SK-N-MC (cell line): ENCODE measurements around the gene RAI14.
"Not testable (repeated sequence)": the region's sequence is repeated elsewhere in the genome, so short reads cannot be mapped to it uniquely, and the experiment has no call there.

Experiments
- DNase-seq: peaks from one replicate; pipeline ENCODE4 v3.0.0-alpha.2; 2011; ENCODE audit warnings: low read depth, low spot score
- H3K27ac ChIP-seq: fragments of 200-600 bp; sonication (generic); 2 replicates; pipeline ENCODE4 v1.5.1; 2016; ENCODE audit warnings: mixed run types
- H3K36me3 ChIP-seq: fragments of 200-600 bp; sonication (generic); 2 replicates; pipeline ENCODE4 v1.6.1; 2017; ENCODE audit warnings: antibody characterized with exemption, low read length, mixed read lengths; ENCODE audit not compliant: insufficient read depth
- H3K4me3 ChIP-seq: fragments of 200-600 bp; sonication (generic); 2 replicates; pipeline ENCODE4 v1.5.1; 2016
- H3K9ac ChIP-seq: fragments of 200-600 bp; sonication (generic); 2 replicates; pipeline ENCODE4 v1.8.0; 2017; ENCODE audit warnings: mixed run types, mixed read lengths; ENCODE audit not compliant: insufficient read length
- H3K9me3 ChIP-seq: fragments of 200-600 bp; sonication (generic); 2 replicates; pipeline ENCODE4 v1.6.1; 2017; ENCODE audit warnings: low read depth, mild to moderate bottlenecking, antibody characterized with exemption, low read length, moderate library complexity, mixed read lengths
- EZH2 ChIP-seq: fragments of 200-600 bp; sonication (generic); IDR thresholded peaks from one replicate; pipeline ENCODE4 v1.6.1; 2017; ENCODE audit warnings: antibody characterized with exemption
- FOXP2 ChIP-seq: optimal IDR thresholded peaks from 2 replicates; pipeline ENCODE3; 2011; ENCODE audit warnings: mild to moderate bottlenecking, moderate library complexity; ENCODE audit not compliant: insufficient read depth; ENCODE audit errors: extremely low read length, control extremely low read depth
- POLR2AphosphoS5 ChIP-seq: IDR thresholded peaks from 2 replicates; pipeline ENCODE4 v1.6.1; 2012; ENCODE audit warnings: mild to moderate bottlenecking, low read depth, low read length, borderline replicate concordance

Gene RAI14

DNA sequence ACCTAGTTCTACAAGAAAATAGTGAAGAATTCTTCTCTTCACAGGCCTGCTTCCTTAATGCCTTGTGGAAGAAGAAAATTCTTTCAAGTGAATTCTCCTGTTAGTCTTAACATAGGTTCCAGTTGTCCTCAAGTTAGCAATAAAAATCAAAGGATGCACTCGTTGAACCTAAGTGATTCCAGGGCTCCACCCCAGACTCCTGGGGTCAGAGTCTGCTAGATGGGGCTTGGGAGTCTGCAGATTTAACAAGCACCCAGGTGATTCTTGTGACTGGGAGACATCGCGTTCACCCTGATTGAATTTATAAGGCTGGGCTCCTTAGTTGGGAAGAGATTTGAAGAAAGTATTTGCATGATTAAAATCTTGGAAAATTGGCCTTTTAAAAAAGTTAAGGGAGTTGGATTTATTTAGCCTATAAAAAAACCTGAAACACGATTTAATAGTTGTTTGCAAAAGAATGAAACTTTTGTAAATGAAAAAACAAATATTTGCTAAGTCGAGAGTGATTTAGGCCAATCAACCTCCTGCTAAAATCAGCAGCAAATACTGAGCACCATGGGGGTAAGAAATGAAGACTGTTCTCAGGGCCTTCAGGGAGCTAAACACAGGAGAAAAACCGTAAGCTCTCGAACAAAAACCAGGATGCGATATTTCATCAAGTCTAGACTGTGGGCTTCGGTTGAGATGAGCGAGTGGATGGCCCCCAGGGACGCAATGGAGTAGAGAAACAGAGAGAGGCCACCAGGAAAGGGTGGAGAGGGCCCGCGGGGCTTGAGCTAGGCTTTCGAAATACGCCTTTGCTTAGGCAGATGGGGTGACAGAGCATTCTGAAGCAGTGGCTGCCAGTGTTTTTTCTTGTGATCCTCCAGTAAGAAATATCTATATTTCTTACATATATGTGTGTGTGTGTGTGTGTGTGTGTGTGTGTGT, 95.9 kb downstream of the RAI14 start:
- no peak for TF ChIP-seq EZH2
- TF ChIP-seq FOXP2 = no peak
- no peak; the same call in 1 of the 2 replicates for TF ChIP-seq POLR2AphosphoS5
- Histone ChIP-seq H3K9me3 (no peaks in the 10 kb centered on the region), H3K36me3 (no peaks in the 10 kb centered on the region), H3K27ac (no peak overlapping the region), H3K9ac (no peak overlapping the region), H3K4me3 (peak overlapping the region; percentile 28; the same call in 1 of the 2 replicates)
- DNase-seq = peak; percentile 55

GRCh38 chr5:34753236-34753635, 97.1 kb downstream of the RAI14 start:
- DNase-seq, H3K4me3 ChIP-seq, H3K9ac ChIP-seq, H3K9me3 ChIP-seq, H3K27ac ChIP-seq, H3K36me3 ChIP-seq: not testable (repeated sequence)

DNA sequence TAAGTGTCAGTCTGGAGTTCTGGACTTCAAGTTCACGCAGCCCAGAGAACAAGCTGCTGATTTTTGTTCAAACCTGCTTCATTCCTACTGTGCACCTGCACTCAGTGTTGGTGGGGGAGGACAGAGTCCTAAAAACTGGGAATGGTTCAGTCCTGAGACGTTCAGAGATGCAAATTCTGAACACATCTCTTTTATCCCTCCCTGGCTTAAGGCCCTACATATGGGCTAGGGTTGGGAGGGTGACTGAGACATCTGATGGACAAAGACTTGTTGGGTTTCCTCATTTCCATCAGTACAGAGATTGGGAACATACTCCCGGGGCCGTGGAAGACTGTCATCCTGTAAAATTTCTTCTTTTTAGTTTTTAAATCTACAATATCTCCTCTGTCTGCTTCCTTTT, 99.8 kb downstream of the RAI14 start:
- no peak for DNase-seq
- TF ChIP-seq FOXP2 = no peak
- TF ChIP-seq EZH2 = no peak
- no peak for TF ChIP-seq POLR2AphosphoS5

DNA sequence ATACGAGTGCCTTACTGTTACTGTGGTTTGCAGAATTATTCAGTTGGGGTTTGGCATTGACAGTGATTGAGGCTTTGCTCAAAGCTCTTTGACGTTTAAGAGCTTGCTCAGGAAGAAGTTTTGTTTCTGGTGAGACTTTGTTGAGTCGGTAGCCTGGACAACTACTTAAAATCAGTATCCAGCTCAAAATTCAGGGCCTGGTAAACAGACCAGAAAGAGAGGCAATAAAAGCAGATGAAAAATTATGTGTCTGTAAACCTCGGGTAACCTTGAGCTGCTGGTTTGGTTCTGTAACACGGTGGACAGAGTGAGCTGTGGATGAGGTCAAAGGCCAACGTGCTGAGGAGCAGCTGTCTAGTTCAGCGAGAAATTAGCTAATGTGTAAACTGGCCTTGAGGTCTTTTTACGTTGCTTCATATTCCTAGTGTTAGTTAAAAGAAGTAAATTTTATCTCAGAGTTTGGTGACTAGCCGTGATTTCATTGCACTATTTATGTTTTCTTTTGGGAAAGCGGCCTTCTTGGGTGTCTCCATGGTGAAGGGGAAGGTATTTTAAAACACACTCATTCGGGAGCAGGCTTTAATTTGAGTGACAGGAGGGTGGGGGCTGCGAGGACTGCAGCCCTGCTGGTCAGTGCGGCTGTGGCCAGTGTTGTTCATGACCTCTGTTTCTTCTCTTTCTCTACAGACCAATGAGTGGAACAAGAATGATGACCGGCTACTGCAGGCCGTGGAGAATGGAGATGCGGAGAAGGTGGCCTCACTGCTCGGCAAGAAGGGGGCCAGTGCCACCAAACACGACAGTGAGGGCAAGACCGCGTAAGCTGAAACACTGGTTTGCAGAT, 100.9 kb downstream of the RAI14 start:
- DNase-seq = no peak
- Histone ChIP-seq H3K36me3 (no peaks in the 10 kb centered on the region), H3K9me3 (no peaks in the 10 kb centered on the region), H3K9ac (no peak overlapping the region), H3K4me3 (no peak overlapping the region), H3K27ac (no peak overlapping the region)
- TF ChIP-seq FOXP2 = no peak
- TF ChIP-seq EZH2 = no peak
- TF ChIP-seq POLR2AphosphoS5 = no peak

More for the DNA sequence above, 99.8 kb downstream of the RAI14 start:
- Histone ChIP-seq H3K9me3 (no peaks in the 10 kb centered on the region), H3K4me3 (no peak overlapping the region), H3K36me3 (no peaks in the 10 kb centered on the region), H3K9ac (no peak overlapping the region), H3K27ac (no peak overlapping the region)

- Histone ChIP-seq H3K27ac (no peak overlapping the region), H3K9me3 (no peaks in the 10 kb centered on the region), H3K36me3 (no peaks in the 10 kb centered on the region), H3K9ac (no peak overlapping the region), H3K4me3 (no peak overlapping the region)
- no peak for DNase-seq
- TF ChIP-seq EZH2 = no peak
Observed at GRCh38 chr5:34758514-34758913, 102.4 kb downstream of the RAI14 start.

DNA sequence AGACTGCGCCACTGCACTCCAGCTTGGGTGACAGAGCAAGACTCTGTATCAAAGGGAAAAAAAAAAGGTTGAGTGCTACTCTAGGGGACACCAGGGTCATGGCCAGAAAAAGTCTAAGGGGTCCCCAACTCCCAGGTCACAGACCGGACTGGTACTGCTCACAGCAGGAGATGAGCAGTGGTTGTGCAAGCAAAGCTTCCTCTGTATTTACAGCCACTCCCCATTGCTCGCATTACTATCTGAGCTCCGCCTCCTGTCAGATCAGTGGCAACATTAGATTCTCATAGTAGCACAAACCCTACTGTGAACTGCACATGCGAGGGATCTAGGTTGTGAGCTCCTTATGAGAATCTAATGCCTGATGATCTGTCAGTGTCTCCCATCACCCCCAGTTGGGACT, 103.1 kb downstream of the RAI14 start:
- not testable (repeated sequence) for H3K9ac ChIP-seq, H3K36me3 ChIP-seq, H3K9me3 ChIP-seq, H3K4me3 ChIP-seq, DNase-seq, H3K27ac ChIP-seq

- Histone ChIP-seq H3K27ac (no peak overlapping the region), H3K36me3 (no peaks in the 10 kb centered on the region), H3K4me3 (no peak overlapping the region), H3K9ac (no peak overlapping the region), H3K9me3 (no peaks in the 10 kb centered on the region)
- no peak for DNase-seq
- TF ChIP-seq FOXP2 (no peak), POLR2AphosphoS5 (no peak), EZH2 (no peak)
Observed at GRCh38 chr5:34765662-34766061, 109.5 kb downstream of the RAI14 start.

DNA sequence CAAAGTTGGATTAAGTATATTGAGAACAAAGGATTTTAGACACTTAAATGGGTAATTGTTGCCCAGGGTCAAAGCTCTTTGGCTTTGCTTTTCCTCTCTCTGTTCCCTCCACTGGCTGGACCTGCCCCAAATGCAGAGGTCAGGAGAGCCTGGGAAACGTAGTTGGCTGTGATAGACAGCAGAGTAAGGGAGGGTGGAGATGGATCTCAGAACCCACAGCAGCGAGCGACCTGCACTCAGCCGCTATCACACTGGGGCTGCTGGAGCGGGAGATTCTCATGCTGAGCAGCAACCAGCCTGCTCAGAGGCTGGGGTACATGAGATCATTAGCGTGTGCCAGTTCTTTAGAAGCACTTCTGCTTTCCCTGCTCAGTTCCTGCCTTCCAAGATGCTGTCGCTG, 111.1 kb downstream of the RAI14 start:
- no peak overlapping the region for H3K27ac ChIP-seq
- no peaks in the 10 kb centered on the region for H3K36me3 ChIP-seq
- no peak overlapping the region for H3K9ac ChIP-seq
- DNase-seq = no peak
- TF ChIP-seq EZH2 (no peak), FOXP2 (no peak), POLR2AphosphoS5 (no peak)
- H3K9me3 ChIP-seq = no peaks in the 10 kb centered on the region
- no peak overlapping the region for H3K4me3 ChIP-seq

DNA sequence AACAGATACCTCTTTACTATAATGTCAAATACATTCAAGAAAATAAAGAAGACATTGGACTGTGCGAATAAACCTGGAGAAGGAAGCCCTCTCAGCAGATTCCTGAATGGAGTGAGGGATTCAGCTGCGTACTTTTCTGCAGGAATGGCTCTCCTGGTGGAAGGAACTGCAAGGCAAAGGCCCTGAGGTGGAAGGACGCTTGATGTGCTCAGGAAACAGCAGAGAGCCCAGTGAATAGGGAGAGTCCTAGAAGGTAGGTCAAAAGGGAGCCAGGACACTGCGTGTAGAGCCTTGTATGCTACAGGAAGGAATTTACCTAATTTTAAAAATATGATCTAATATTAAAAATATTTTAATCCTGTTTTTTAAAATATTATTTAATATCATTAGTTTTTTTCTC, 114.4 kb downstream of the RAI14 start:
- H3K9ac ChIP-seq = no peak overlapping the region
- no peaks in the 10 kb centered on the region for H3K36me3 ChIP-seq
- no peaks in the 10 kb centered on the region for H3K9me3 ChIP-seq
- TF ChIP-seq FOXP2 (no peak), POLR2AphosphoS5 (no peak), EZH2 (no peak)
- H3K27ac ChIP-seq = no peak overlapping the region
- no peak overlapping the region for H3K4me3 ChIP-seq
- DNase-seq = no peak
